Central memory CD4-positive, alpha-beta T cell (primary cell): ENCODE data around the gene ARHGEF16.

Experiments used
- DNase-seq: peaks from one replicate; pipeline ENCODE4 v3.0.0; 2022

Gene ARHGEF16

GRCh38 chr1:3457910-3458883, 3.7 kb downstream of the ARHGEF16 start:
- DNase-seq, result no peak

- DNase-seq, result no peak
Observed at GRCh38 chr1:3459051-3459908, 4.8 kb downstream of the ARHGEF16 start.

- DNase-seq, result no peak
Observed at GRCh38 chr1:3459940-3460671, 5.6 kb downstream of the ARHGEF16 start.

- DNase-seq, result no peak
Observed at GRCh38 chr1:3460672-3461131, 6.2 kb downstream of the ARHGEF16 start.

GRCh38 chr1:3461238-3461933, 6.9 kb downstream of the ARHGEF16 start:
- no peak for DNase-seq

- DNase-seq, result no peak
Observed at GRCh38 chr1:3461934-3462275, 7.4 kb downstream of the ARHGEF16 start.

GRCh38 chr1:3462356-3463012, 8.0 kb downstream of the ARHGEF16 start:
- no peak for DNase-seq

GRCh38 chr1:3463013-3463385, 8.5 kb downstream of the ARHGEF16 start:
- DNase-seq, result no peak

GRCh38 chr1:3463408-3463863, 9.0 kb downstream of the ARHGEF16 start:
- DNase-seq, result no peak

- no peak for DNase-seq
Observed at GRCh38 chr1:3463891-3464648, 9.6 kb downstream of the ARHGEF16 start.

- no peak for DNase-seq
Observed at GRCh38 chr1:3464649-3465025, 10.2 kb downstream of the ARHGEF16 start.

GRCh38 chr1:3465091-3465934, 10.8 kb downstream of the ARHGEF16 start:
- DNase-seq, result no peak

GRCh38 chr1:3465935-3466321, 11.5 kb downstream of the ARHGEF16 start:
- no peak for DNase-seq

GRCh38 chr1:3466366-3467075, 12.1 kb downstream of the ARHGEF16 start:
- no peak for DNase-seq

- DNase-seq, result no peak
Observed at GRCh38 chr1:3467096-3468036, 12.9 kb downstream of the ARHGEF16 start.

- DNase-seq, result no peak
Observed at GRCh38 chr1:3468236-3469103, 14.0 kb downstream of the ARHGEF16 start.
